CD1c-positive myeloid dendritic cell (primary cell): ENCODE measurements around the gene VEGFD.
A peak's percentile ranks its signal among the peaks of the same experiment; 100 is the strongest.

Experiments used
- DNase-seq: peaks from one replicate; pipeline ENCODE4 v3.0.0-alpha.2; 2016; ENCODE audit errors: extremely low spot score

The VEGFD gene

GRCh38 chrX:15359701-15360100 lies 24.5 kb downstream of the VEGFD start:
- no peak for DNase-seq

GRCh38 chrX:15358533-15358932 lies 25.7 kb downstream of the VEGFD start:
- DNase-seq = no peak

DNA sequence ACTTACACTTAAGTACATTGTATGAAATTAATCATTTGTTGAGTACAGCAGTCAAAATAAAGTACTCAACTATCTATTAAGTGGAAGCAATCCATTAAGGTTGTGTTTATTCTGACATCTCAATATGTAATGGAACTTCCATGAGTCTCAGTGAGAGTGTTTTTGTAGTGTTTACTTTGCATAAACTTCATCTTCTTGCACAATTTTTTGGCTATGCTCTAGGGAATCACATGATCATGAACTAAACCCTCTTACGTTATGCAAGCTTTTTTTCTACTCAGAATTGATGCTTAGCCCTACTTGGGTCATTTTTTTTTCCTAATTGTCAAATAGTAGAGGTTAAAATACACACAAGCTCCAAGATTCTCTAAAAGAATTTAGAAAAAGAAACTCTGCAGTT lies 27.8 kb downstream of the VEGFD start:
- peak; percentile 1 for DNase-seq

GRCh38 chrX:15350329-15350996 lies 33.8 kb downstream of the VEGFD start:
- DNase-seq = peak; percentile 1

- DNase-seq = peak; percentile 59
Observed at GRCh38 chrX:15349046-15349445, 35.2 kb downstream of the VEGFD start.

DNA sequence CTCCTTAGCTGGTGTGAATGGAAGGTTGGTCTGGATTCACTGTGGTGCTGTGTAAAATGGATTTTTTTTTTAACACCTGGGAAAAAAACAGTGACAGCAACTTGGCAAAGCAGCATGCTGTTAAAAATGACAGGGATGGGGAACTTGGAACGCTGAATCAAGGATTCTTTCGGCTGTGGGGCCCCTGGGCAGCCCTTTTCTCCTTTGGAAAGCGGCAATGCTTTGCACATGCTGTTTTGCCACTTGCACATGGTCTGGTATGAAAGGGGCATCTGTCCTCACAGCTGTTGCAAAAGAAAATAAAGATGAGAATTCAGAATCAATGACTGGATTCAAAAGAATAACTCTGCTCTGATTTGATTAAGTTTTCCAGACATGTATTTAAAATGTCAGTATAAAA lies 38.2 kb downstream of the VEGFD start:
- DNase-seq = no peak

- no peak for DNase-seq
Observed at GRCh38 chrX:15344106-15344505, 40.1 kb downstream of the VEGFD start.

DNA sequence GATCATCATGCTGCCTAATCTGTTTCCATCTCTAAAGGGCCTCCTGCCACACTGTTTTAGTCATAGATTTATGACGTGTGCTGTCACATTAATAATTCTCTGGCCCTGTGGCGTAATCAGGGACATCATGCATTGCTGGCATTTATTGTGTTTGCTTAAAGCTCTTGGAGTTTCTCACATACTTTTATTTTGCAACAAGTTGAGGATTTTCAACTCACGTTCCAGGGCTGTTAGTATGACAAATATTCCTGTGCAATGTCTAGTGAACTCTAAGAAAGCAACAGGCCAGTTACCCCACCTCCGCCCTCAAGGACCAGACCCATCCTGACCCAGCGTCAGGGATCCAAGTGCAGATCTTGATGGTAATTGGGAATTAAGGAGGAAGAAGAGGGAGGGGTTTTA lies 41.1 kb downstream of the VEGFD start:
- DNase-seq = no peak

DNA sequence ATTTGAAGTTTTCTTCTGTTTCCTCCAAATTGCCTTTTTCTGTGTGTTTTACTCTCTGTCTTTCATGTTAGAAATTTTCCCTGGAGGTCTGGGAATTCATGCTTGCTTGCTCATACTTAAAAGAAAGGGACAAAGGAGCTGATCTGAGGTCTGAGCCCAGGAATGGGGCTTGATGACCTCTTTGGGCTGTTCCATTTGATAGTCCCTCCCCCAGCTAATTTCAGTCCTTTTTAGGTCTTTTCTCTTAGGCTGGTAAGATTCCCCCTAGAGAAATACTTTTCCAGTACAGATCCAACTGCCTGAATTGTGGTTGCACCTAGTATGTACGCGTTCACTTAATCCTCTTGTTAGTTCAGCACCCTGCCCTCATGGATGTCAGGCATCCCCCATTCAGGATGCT lies 43.3 kb downstream of the VEGFD start:
- no peak for DNase-seq

- DNase-seq = peak; percentile 64
Observed at GRCh38 chrX:15336023-15336413, 48.2 kb downstream of the VEGFD start.

DNA sequence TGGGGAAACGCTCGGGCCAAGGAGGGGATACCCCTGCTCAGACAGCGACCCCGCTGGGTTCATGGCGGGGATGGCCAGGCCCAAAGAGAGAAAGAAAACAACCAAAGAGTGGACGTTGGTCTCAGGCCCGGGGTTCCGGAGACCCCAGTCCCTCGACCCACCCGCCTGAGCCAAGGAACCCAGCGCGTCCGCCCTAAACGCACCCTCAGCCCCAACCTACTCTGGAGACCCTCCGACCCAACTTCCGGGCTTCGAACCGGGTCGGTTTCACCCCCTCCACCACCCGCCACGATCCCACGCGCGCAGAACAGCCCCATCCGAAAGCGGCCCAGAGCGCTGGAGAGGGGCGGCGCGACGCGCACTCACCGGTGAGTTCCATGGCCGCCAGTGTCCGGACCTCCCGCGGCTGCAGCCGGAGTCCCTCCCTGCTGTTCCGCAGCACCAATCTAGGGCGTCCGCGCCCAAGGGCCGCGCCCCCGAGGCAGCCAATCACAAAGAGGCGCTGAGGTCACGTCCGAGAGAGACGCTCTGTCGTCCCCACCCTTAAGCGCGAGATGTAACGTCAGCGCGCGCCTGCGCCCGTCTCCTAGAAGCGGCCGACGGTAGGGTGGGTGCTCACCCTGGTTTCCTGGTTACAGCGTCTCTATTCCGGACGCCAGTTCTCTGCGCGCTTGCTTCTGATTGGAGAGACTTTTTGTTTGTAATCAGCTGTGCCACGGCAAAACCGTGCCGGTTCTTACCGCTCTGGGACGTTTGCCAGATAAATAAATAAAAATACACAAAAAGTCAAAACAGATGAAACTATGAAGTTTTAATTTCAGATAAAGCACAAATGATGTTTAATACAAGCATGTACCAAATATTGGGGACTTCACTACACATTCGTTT lies 48.8 kb downstream of the VEGFD start, which contains the start of gene PIGA:
PIGA (minus strand) TSS at position 389 of the 888 bp plus-strand sequence. CDS start 3,593 bp downstream, outside the sequence.
- peak; percentile 96 for DNase-seq

- DNase-seq = peak; percentile 45
Observed at GRCh38 chrX:15334561-15334960, 49.7 kb downstream of the VEGFD start.

GRCh38 chrX:15328821-15329220 lies 55.4 kb downstream of the VEGFD start:
- DNase-seq = no peak

- DNase-seq = no peak
Observed at GRCh38 chrX:15328131-15328530, 56.1 kb downstream of the VEGFD start.

GRCh38 chrX:15322472-15322871 lies 61.7 kb downstream of the VEGFD start:
- no peak for DNase-seq

GRCh38 chrX:15322072-15322471 lies 62.1 kb downstream of the VEGFD start:
- no peak for DNase-seq

- DNase-seq = peak; percentile 72
Observed at GRCh38 chrX:15321447-15321846, 62.8 kb downstream of the VEGFD start.

DNA sequence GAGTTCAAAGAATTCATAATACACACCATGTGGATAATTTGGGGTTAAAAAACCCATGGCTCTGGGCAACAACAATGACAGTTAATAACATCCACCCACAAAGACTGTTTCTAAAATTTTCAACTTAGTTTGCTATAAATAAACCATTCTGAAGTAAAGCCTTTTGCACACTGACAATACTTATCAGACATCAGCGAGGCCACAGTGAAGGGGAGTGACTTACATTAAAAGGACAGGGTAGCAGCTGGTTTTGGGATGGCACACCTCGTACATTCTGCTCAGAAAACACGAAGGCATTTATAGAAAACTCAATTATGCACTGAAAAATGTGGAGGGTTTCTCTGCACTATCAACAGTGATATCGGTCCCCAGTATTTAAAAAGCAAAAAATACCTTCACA lies 63.9 kb downstream of the VEGFD start:
- no peak for DNase-seq

GRCh38 chrX:15319075-15319474 lies 65.1 kb downstream of the VEGFD start:
- DNase-seq = no peak

GRCh38 chrX:15315509-15315908 lies 68.7 kb downstream of the VEGFD start, which contains the start of gene ASB11:
TSS of gene ASB11 (minus strand) at chrX:15315640. CDS start at chrX:15315605, 35 bp downstream.
- no peak for DNase-seq

GRCh38 chrX:15314472-15314871 lies 69.7 kb downstream of the VEGFD start:
- DNase-seq = no peak

- DNase-seq = no peak
Observed at GRCh38 chrX:15311119-15311518, 73.1 kb downstream of the VEGFD start.

GRCh38 chrX:15310117-15310516 lies 74.1 kb downstream of the VEGFD start:
- DNase-seq = no peak
